RCC 7860 (cell line): Measurements from ENCODE around the gene ARHGAP32.

ENCODE experiments used
- DNase-seq: peaks from one replicate; pipeline ENCODE4 v3.0.0-alpha.2; 2015; ENCODE audit warnings: low spot score
- FAIRE-seq: peaks from 2 replicates; lab custom pipeline; 2012; peaks lifted over from hg19 to GRCh38; lab: Jason Lieb, UNC

ARHGAP32 gene

GRCh38 chr11:129192150-129192549 lies at the start of gene ARHGAP32:
Gene ARHGAP32, minus strand, starts transcription at chr11:129192325. Its CDS starts 127 bp downstream, at chr11:129192198.
- DNase-seq (no peak), FAIRE-seq (no peak)

GRCh38 chr11:129239207-129239606 lies 47.1 kb upstream of the ARHGAP32 start:
- FAIRE-seq = no peak
- DNase-seq = no peak

- FAIRE-seq (no peak), DNase-seq (no peak)
Measured at GRCh38 chr11:129237880-129238638, 45.9 kb upstream of the ARHGAP32 start.

GRCh38 chr11:129237456-129237855 lies 45.3 kb upstream of the ARHGAP32 start:
- FAIRE-seq = no peak
- no peak for DNase-seq

- FAIRE-seq = no peak
- no peak for DNase-seq
Measured at GRCh38 chr11:129236850-129237249, 44.7 kb upstream of the ARHGAP32 start.

- FAIRE-seq (no peak), DNase-seq (no peak)
Measured at GRCh38 chr11:129234978-129235377, 42.9 kb upstream of the ARHGAP32 start.

- DNase-seq (no peak), FAIRE-seq (no peak)
Measured at GRCh38 chr11:129230006-129230405, 37.9 kb upstream of the ARHGAP32 start.

GRCh38 chr11:129226207-129226798 lies 34.2 kb upstream of the ARHGAP32 start:
- FAIRE-seq = no peak
- DNase-seq = no peak

GRCh38 chr11:129225190-129225589 lies 33.1 kb upstream of the ARHGAP32 start:
- DNase-seq = peak; percentile 31
- FAIRE-seq = no peak

GRCh38 chr11:129224538-129224937 lies 32.4 kb upstream of the ARHGAP32 start:
- FAIRE-seq (no peak), DNase-seq (no peak)

- FAIRE-seq = no peak
- DNase-seq = no peak
Measured at GRCh38 chr11:129223701-129224149, 31.6 kb upstream of the ARHGAP32 start.

GRCh38 chr11:129223260-129223659 lies 31.1 kb upstream of the ARHGAP32 start:
- no peak for DNase-seq
- no peak for FAIRE-seq

- DNase-seq (no peak), FAIRE-seq (no peak)
Measured at GRCh38 chr11:129222158-129222557, 30.0 kb upstream of the ARHGAP32 start.

- DNase-seq (no peak), FAIRE-seq (no peak)
Measured at GRCh38 chr11:129215506-129216245, 23.6 kb upstream of the ARHGAP32 start.

GRCh38 chr11:129214710-129215295 lies 22.7 kb upstream of the ARHGAP32 start:
- FAIRE-seq (no peak), DNase-seq (no peak)

- no peak for FAIRE-seq
- DNase-seq = no peak
Measured at GRCh38 chr11:129213261-129213660, 21.1 kb upstream of the ARHGAP32 start.

GRCh38 chr11:129211397-129211796 lies 19.3 kb upstream of the ARHGAP32 start:
- DNase-seq = no peak
- FAIRE-seq = no peak

GRCh38 chr11:129210831-129211181 lies 18.7 kb upstream of the ARHGAP32 start:
- FAIRE-seq = no peak
- no peak for DNase-seq

GRCh38 chr11:129209891-129210830 lies 18.0 kb upstream of the ARHGAP32 start:
- DNase-seq (no peak), FAIRE-seq (no peak)

- no peak for FAIRE-seq
- no peak for DNase-seq
Measured at GRCh38 chr11:129208863-129209262, 16.7 kb upstream of the ARHGAP32 start.
